CD4-positive, alpha-beta T cell (primary cell): ENCODE measurements around the gene PTPRO. TPM values are rescaled to one million over a fixed set of nuclear protein-coding genes. Genes with fewer than 3 reads are reported as not detected.

Experiments
- ATAC-seq: fragments of 200-7000 bp; cut with Tn5 transposase; one replicate; pipeline ENCODE4 v1.10.0; 2022; ENCODE audit warnings: mild to moderate bottlenecking; ENCODE audit not compliant: poor library complexity
- CTCF ChIA-PET: fragments of 350-600 bp; sonication (Branson Sonifier 250); formaldehyde crosslinking; loops from one replicate; lab custom pipeline; 2021; ENCODE audit warnings: antibody characterized with exemption, inconsistent platforms; lab: Charles Lee
- POLR2A ChIA-PET: fragments of 350-600 bp; sonication (Branson Sonifier 250); formaldehyde crosslinking; loops from one replicate; lab custom pipeline; 2021; ENCODE audit warnings: antibody characterized with exemption, inconsistent platforms; lab: Charles Lee
- DNase-seq, 14 experiments: peaks; one replicate each; pipeline ENCODE4 v3.0.0-alpha.2; 2013 to 2020; ENCODE audit warnings: mixed read lengths in 2 of 14
- H3K27ac ChIP-seq, 2 donors: one replicate each; pipeline versions ENCODE4 v1.5.1 to v1.7.0; 2013; ENCODE audit warnings: low read length in 2 of 2, low read depth in 1 of 2, mild to moderate bottlenecking in 1 of 2
- H3K27me3 ChIP-seq, 2 experiments: 1 replicate in 1 of 2; 2 replicates in 1 of 2; pipeline versions ENCODE4 v1.6.1 to v1.7.0; 2013; ENCODE audit warnings: low read length in 2 of 2, control low read depth in 1 of 2, mild to moderate bottlenecking in 1 of 2, moderate library complexity in 1 of 2; ENCODE audit not compliant: insufficient read depth in 2 of 2, control insufficient read depth in 1 of 2
- H3K36me3 ChIP-seq: one replicate; pipeline ENCODE4 v1.6.1; 2013; ENCODE audit warnings: low read length, control low read depth; ENCODE audit not compliant: insufficient read depth
- H3K4me1 ChIP-seq: one replicate; pipeline ENCODE4 v1.6.1; 2013; ENCODE audit warnings: low read length, control low read depth; ENCODE audit not compliant: insufficient read depth
- H3K4me3 ChIP-seq: one replicate; pipeline ENCODE4 v1.5.1; 2013; ENCODE audit warnings: mild to moderate bottlenecking, low read length, moderate library complexity
- H3K9me3 ChIP-seq, 2 experiments: 1 replicate in 1 of 2; 2 replicates in 1 of 2; pipeline versions ENCODE4 v1.6.1 to v1.7.0; 2013; ENCODE audit warnings: low read length in 2 of 2, mild to moderate bottlenecking in 2 of 2, control low read depth in 1 of 2, moderate library complexity in 1 of 2; ENCODE audit not compliant: control insufficient read depth in 1 of 2, insufficient read depth in 1 of 2
- H3K27ac Mint-ChIP-seq: one replicate; pipeline ENCODE4 v1.8.0; 2020; ENCODE audit warnings: mixed read lengths
- H3K27me3 Mint-ChIP-seq: one replicate; pipeline ENCODE4 v1.8.0; 2021; ENCODE audit warnings: mixed read lengths
- H3K36me3 Mint-ChIP-seq: one replicate; pipeline ENCODE4 v1.8.0; 2021; ENCODE audit warnings: low read depth, mixed read lengths
- H3K4me1 Mint-ChIP-seq: one replicate; pipeline ENCODE4 v1.8.0; 2021; ENCODE audit warnings: low read depth, mixed read lengths
- H3K4me3 Mint-ChIP-seq: one replicate; pipeline ENCODE4 v1.8.0; 2020; ENCODE audit warnings: mild to moderate bottlenecking, mixed read lengths
- H3K9me3 Mint-ChIP-seq: one replicate; pipeline ENCODE4 v1.8.0; 2020; ENCODE audit warnings: mixed read lengths
- intact Hi-C, 2 experiments: fragments of 100-400 bp; cut with DNase I in 1 of 2; cut with micrococcal nuclease in 1 of 2; formaldehyde crosslinking; loops; one replicate each; pipeline versions ENCODE4 v1.15.1 to v1.9.0; 2023 to 2025; cut with DNase I, micrococcal nuclease
- total RNA-seq, 174 experiments: library from RNA in 2 of 174; stranded (reverse) in 2 of 174; gene quantifications; one replicate each; pipeline ENCODE4 v1.2.3 and lab custom pipeline; 2021 to 2026
- TF ChIP-seq, protein P1 (sequence below): fragments of 200-600 bp; IDR thresholded peaks from one replicate; pipeline ENCODE4 v1.8.0; 2022; ENCODE audit warnings: antibody characterized with exemption, mild to moderate bottlenecking

The PTPRO gene
- total RNA-seq, 2 experiments from 2014 or later, result 2.1 to 2.8 TPM

- Mint-ChIP-seq H3K36me3 (no peaks in the 10 kb centered on the region), H3K4me3 (no peak overlapping the region), H3K4me1 (no peaks in the 10 kb centered on the region), H3K9me3 (peaks cover 3% of the 10 kb centered on the region), H3K27ac (no peak overlapping the region), H3K27me3 (peaks cover 41% of the 10 kb centered on the region)
- Histone ChIP-seq H3K4me1 (no peaks in the 10 kb centered on the region), H3K27me3 (peaks cover 0 to 4% of the 10 kb centered on the region in 2 experiments), H3K27ac (no peak overlapping the region), H3K36me3 (no peaks in the 10 kb centered on the region), H3K9me3 (no peaks in the 10 kb centered on the region), H3K4me3 (no peak overlapping the region)
- CTCF ChIA-PET, result no interaction called here
- ATAC-seq (no peak), DNase-seq (no peak)
- POLR2A ChIA-PET, result no interaction called here
- TF ChIP-seq, protein P1, sequence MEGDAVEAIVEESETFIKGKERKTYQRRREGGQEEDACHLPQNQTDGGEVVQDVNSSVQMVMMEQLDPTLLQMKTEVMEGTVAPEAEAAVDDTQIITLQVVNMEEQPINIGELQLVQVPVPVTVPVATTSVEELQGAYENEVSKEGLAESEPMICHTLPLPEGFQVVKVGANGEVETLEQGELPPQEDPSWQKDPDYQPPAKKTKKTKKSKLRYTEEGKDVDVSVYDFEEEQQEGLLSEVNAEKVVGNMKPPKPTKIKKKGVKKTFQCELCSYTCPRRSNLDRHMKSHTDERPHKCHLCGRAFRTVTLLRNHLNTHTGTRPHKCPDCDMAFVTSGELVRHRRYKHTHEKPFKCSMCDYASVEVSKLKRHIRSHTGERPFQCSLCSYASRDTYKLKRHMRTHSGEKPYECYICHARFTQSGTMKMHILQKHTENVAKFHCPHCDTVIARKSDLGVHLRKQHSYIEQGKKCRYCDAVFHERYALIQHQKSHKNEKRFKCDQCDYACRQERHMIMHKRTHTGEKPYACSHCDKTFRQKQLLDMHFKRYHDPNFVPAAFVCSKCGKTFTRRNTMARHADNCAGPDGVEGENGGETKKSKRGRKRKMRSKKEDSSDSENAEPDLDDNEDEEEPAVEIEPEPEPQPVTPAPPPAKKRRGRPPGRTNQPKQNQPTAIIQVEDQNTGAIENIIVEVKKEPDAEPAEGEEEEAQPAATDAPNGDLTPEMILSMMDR, result no peak
- intact Hi-C loops, result loop anchor here in 1 of 2 experiments (5.0 kb wide), 1 partner anchor 780 kb away; no protein-coding TSS in a partner anchor
Observed at GRCh38 chr12:15472036-15472435, 149.7 kb downstream of the PTPRO start.

GRCh38 chr12:15474766-15475165, 152.5 kb downstream of the PTPRO start:
- Histone ChIP-seq H3K4me1 (no peaks in the 10 kb centered on the region), H3K9me3 (no peaks in the 10 kb centered on the region), H3K27ac (no peak overlapping the region), H3K4me3 (no peak overlapping the region), H3K36me3 (no peaks in the 10 kb centered on the region), H3K27me3 (peaks cover 0 to 8% of the 10 kb centered on the region in 2 experiments)
- ATAC-seq (no peak), DNase-seq (no peak)
- Mint-ChIP-seq H3K27ac (no peak overlapping the region), H3K27me3 (peaks cover 35% of the 10 kb centered on the region), H3K36me3 (no peaks in the 10 kb centered on the region), H3K9me3 (peaks cover 3% of the 10 kb centered on the region), H3K4me1 (no peaks in the 10 kb centered on the region), H3K4me3 (no peak overlapping the region)
- POLR2A ChIA-PET, result no interaction called here
- intact Hi-C loops, result loop anchor here in 1 of 2 experiments (5.0 kb wide), 1 partner anchor 782 kb away; no protein-coding TSS in a partner anchor
- CTCF ChIA-PET, result no interaction called here
- TF ChIP-seq, protein P1, result no peak

GRCh38 chr12:15477761-15478160, 155.5 kb downstream of the PTPRO start:
- no peaks in the 10 kb centered on the region for H3K36me3 Mint-ChIP-seq
- H3K4me3 ChIP-seq, result no peak overlapping the region
- H3K9me3 ChIP-seq, result no peaks in the 10 kb centered on the region
- H3K4me3 Mint-ChIP-seq, result no peak overlapping the region
- peaks cover 38% of the 10 kb centered on the region for H3K27me3 Mint-ChIP-seq
- TF ChIP-seq, protein P1, result no peak
- H3K36me3 ChIP-seq, result no peaks in the 10 kb centered on the region
- POLR2A ChIA-PET, result no interaction called here
- DNase-seq, result no peak
- H3K4me1 Mint-ChIP-seq, result no peaks in the 10 kb centered on the region
- no peak for ATAC-seq
- H3K4me1 ChIP-seq, result no peaks in the 10 kb centered on the region
- intact Hi-C loops, result no loop called here
- peaks cover 3% of the 10 kb centered on the region for H3K9me3 Mint-ChIP-seq
- peaks cover 0 to 5% of the 10 kb centered on the region in 2 experiments for H3K27me3 ChIP-seq
- CTCF ChIA-PET, result no interaction called here
- no peak overlapping the region for H3K27ac ChIP-seq
- no peak overlapping the region for H3K27ac Mint-ChIP-seq
